Neural progenitor cell (in vitro differentiated cells): ENCODE measurements around the gene SBF2. TPM values are rescaled to one million over a fixed set of nuclear protein-coding genes. Genes with fewer than 3 reads are reported as not detected.
"Not testable (repeated sequence)": the region's sequence is repeated elsewhere in the genome, so short reads cannot be mapped to it uniquely, and the experiment has no call there.

Experiments
- DNase-seq: peaks from one replicate; pipeline ENCODE4 v3.0.0-alpha.2; 2016; ENCODE audit warnings: low spot score
- H2AFZ ChIP-seq: fragments of 200-600 bp; sonication (generic); replicated peaks from 2 replicates; pipeline ENCODE4 v1.6.1; 2016; ENCODE audit warnings: antibody characterized with exemption
- H3F3A ChIP-seq: fragments of 200-600 bp; sonication (generic); 2 replicates; pipeline ENCODE4 v1.6.1; 2016; ENCODE audit warnings: antibody characterized with exemption, low read depth
- H3K27ac ChIP-seq: fragments of 200-600 bp; sonication (generic); 2 replicates; pipeline ENCODE4 v1.5.1; 2016; ENCODE audit warnings: mild to moderate bottlenecking
- H3K27me3 ChIP-seq: fragments of 200-600 bp; sonication (generic); 2 replicates; pipeline ENCODE4 v1.6.1; 2016; ENCODE audit warnings: mild to moderate bottlenecking, moderate library complexity
- H3K36me3 ChIP-seq: fragments of 200-600 bp; sonication (generic); 2 replicates; pipeline ENCODE4 v1.5.1; 2016
- H3K4me1 ChIP-seq: fragments of 200-600 bp; sonication (generic); 2 replicates; pipeline ENCODE4 v1.6.1; 2016; ENCODE audit warnings: mixed run types
- H3K4me2 ChIP-seq: fragments of 200-600 bp; sonication (generic); 2 replicates; pipeline ENCODE4 v1.6.1; 2016
- H3K4me3 ChIP-seq: fragments of 200-600 bp; sonication (generic); 2 replicates; pipeline ENCODE4 v1.5.1; 2016
- H3K79me2 ChIP-seq: fragments of 200-600 bp; sonication (generic); 2 replicates; pipeline ENCODE4 v1.6.1; 2016; ENCODE audit warnings: low read depth
- H3K9ac ChIP-seq: fragments of 200-600 bp; sonication (generic); 2 replicates; pipeline ENCODE4 v1.6.1; 2016
- H3K9me3 ChIP-seq: fragments of 200-600 bp; sonication (generic); 2 replicates; pipeline ENCODE4 v1.5.1; 2016; ENCODE audit warnings: low read depth
- H4K20me1 ChIP-seq: fragments of 200-600 bp; sonication (generic); 2 replicates; pipeline ENCODE4 v1.6.1; 2016; ENCODE audit warnings: low read depth
- H3K27ac Mint-ChIP-seq: 3 replicates; pipeline ENCODE4 v1.8.0; 2021; ENCODE audit warnings: mixed read lengths
- H3K27me3 Mint-ChIP-seq: 2 replicates; pipeline ENCODE4 v1.8.0; 2022; ENCODE audit warnings: low read depth, mild to moderate bottlenecking, inconsistent platforms, moderate library complexity, mixed read lengths; ENCODE audit not compliant: insufficient read depth
- H3K36me3 Mint-ChIP-seq: 3 replicates; pipeline ENCODE4 v1.8.0; 2021; ENCODE audit warnings: mixed read lengths
- H3K4me1 Mint-ChIP-seq: 3 replicates; pipeline ENCODE4 v1.8.0; 2021; ENCODE audit warnings: mixed read lengths
- H3K4me3 Mint-ChIP-seq: 3 replicates; pipeline ENCODE4 v1.8.0; 2021; ENCODE audit warnings: mild to moderate bottlenecking, moderate library complexity, mixed read lengths
- H3K9me3 Mint-ChIP-seq: 3 replicates; pipeline ENCODE4 v1.8.0; 2020; ENCODE audit warnings: mixed read lengths
- EZH2 ChIP-seq: fragments of 200-600 bp; sonication (generic); IDR thresholded peaks from 2 replicates; pipeline ENCODE4 v1.6.1; 2017; ENCODE audit warnings: antibody characterized with exemption, mild to moderate bottlenecking, moderate library complexity
- EZH2phosphoT487 ChIP-seq: fragments of 200-600 bp; sonication (generic); IDR thresholded peaks from 2 replicates; pipeline ENCODE4 v1.6.1; 2017; ENCODE audit warnings: antibody characterized with exemption
- total RNA-seq: library from RNA; depleted of rRNA; stranded (reverse); fragments of >200 nt; gene quantifications from 2 replicates; pipeline ENCODE4 v1.2.3, GENCODE V29; 2015; ENCODE audit warnings: low replicate concordance
- TF ChIP-seq, protein P1 (sequence below): fragments of 200-600 bp; sonication (generic); IDR thresholded peaks from 2 replicates; pipeline ENCODE4 v1.5.1; 2017; ENCODE audit warnings: antibody characterized with exemption, mild to moderate bottlenecking

The SBF2 gene
- total RNA-seq, 1 donor from 2014 or later: 48.2 TPM

DNA sequence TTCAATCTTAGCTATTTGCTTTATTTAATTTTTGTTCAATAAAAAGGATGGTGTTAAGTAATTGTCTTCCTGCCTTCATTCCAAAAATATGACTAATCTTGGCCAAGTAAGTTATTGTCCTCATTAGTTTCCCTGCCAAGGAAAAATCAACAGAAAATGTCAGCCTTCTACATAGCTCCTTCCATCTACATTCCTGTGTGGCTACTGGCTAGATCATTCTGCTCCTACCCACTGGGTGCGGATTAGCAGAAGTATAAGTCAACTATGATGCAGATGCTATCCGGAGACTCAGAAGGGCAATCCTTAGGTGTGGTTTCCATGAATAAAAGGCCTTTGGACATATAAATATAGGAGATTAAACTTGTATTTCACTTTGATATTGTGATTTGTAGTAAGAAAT, 154.4 kb downstream of the SBF2 start:
- Mint-ChIP-seq H3K9me3 (peaks cover 17% of the 10 kb centered on the region), H3K4me3 (no peak overlapping the region), H3K27me3 (no peaks in the 10 kb centered on the region), H3K4me1 (peaks cover 3% of the 10 kb centered on the region), H3K36me3 (peaks cover 10% of the 10 kb centered on the region), H3K27ac (no peak overlapping the region)
- no peaks in the 10 kb centered on the region for H3F3A ChIP-seq
- H3K4me2 ChIP-seq: peak overlapping the region; percentile 24
- no peaks in the 10 kb centered on the region for H3K36me3 ChIP-seq
- H3K79me2 ChIP-seq: no peaks in the 10 kb centered on the region
- H3K27ac ChIP-seq: no peak overlapping the region
- no peak overlapping the region for H3K4me3 ChIP-seq
- H3K4me1 ChIP-seq: peaks cover 10% of the 10 kb centered on the region
- no peak overlapping the region for H3K9ac ChIP-seq
- no peaks in the 10 kb centered on the region for H3K27me3 ChIP-seq
- no peaks in the 10 kb centered on the region for H4K20me1 ChIP-seq
- no peak for DNase-seq
- H3K9me3 ChIP-seq: no peaks in the 10 kb centered on the region
- H2AFZ ChIP-seq: no peak overlapping the region
- TF ChIP-seq EZH2 (no peak), EZH2phosphoT487 (no peak)

DNA sequence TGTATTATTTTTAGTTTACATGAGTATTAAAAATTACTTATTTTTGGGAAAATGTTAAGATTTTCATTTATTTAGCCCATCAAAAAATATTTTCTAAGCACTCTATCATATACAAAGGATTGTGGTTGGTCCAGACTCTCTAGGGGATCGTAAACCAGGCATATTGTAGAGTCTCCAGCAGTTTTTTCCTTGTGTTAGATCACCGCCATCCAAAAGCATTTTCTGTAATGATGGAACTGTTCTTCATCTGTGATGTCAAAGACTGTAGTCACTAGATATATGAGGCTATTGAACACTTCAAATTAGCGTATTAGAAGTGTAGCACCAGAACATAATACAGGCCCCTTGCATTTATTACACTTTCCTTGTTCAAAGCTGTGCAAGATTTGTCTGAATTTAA, 154.9 kb downstream of the SBF2 start:
- Mint-ChIP-seq H3K27me3 (no peaks in the 10 kb centered on the region), H3K27ac (no peak overlapping the region), H3K9me3 (peaks cover 21% of the 10 kb centered on the region), H3K4me1 (peaks cover 3% of the 10 kb centered on the region), H3K4me3 (no peak overlapping the region), H3K36me3 (peaks cover 13% of the 10 kb centered on the region)
- Histone ChIP-seq H3K27ac (no peak overlapping the region), H4K20me1 (no peaks in the 10 kb centered on the region), H3K9me3 (no peaks in the 10 kb centered on the region), H3K4me3 (no peak overlapping the region), H3K4me1 (peaks cover 10% of the 10 kb centered on the region), H3K27me3 (no peaks in the 10 kb centered on the region), H3F3A (no peaks in the 10 kb centered on the region), H3K79me2 (no peaks in the 10 kb centered on the region), H2AFZ (no peak overlapping the region), H3K4me2 (no peak overlapping the region), H3K9ac (no peak overlapping the region), H3K36me3 (no peaks in the 10 kb centered on the region)
- DNase-seq: no peak
- TF ChIP-seq, protein P1, sequence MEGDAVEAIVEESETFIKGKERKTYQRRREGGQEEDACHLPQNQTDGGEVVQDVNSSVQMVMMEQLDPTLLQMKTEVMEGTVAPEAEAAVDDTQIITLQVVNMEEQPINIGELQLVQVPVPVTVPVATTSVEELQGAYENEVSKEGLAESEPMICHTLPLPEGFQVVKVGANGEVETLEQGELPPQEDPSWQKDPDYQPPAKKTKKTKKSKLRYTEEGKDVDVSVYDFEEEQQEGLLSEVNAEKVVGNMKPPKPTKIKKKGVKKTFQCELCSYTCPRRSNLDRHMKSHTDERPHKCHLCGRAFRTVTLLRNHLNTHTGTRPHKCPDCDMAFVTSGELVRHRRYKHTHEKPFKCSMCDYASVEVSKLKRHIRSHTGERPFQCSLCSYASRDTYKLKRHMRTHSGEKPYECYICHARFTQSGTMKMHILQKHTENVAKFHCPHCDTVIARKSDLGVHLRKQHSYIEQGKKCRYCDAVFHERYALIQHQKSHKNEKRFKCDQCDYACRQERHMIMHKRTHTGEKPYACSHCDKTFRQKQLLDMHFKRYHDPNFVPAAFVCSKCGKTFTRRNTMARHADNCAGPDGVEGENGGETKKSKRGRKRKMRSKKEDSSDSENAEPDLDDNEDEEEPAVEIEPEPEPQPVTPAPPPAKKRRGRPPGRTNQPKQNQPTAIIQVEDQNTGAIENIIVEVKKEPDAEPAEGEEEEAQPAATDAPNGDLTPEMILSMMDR: no peak
- TF ChIP-seq EZH2phosphoT487 (no peak), EZH2 (no peak)

DNA sequence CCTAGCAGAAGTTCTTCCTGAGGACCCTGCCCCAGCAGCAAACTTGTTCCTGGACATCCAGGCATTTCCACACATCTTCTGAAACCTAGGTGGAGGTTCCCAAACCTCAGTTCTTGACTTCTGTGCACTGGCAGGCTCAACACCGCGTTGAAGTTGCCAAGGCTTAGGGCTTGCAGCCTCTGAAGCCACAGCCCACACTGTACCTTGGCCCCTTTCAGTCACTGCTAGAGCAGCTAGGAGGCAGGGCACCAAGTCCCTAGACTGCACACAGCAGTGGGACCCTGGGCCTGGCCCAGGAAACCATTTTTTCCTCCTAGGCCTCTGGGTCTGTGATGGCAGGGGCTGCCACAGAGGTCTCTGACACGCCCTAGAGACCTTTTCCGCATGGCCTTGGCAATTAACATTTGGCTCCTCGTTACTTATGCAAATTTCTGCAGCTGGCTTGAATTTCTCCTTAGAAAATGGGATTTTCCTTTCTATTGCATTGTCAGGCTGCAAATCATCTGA, 159.0 kb downstream of the SBF2 start:
- Histone ChIP-seq H3F3A (no peaks in the 10 kb centered on the region), H3K79me2 (no peaks in the 10 kb centered on the region), H2AFZ (no peak overlapping the region), H3K4me1 (peaks cover 4% of the 10 kb centered on the region), H4K20me1 (no peaks in the 10 kb centered on the region), H3K4me3 (no peak overlapping the region), H3K27ac (no peak overlapping the region), H3K9me3 (no peaks in the 10 kb centered on the region), H3K36me3 (no peaks in the 10 kb centered on the region), H3K9ac (no peak overlapping the region), H3K4me2 (no peak overlapping the region), H3K27me3 (no peaks in the 10 kb centered on the region)
- no peak for DNase-seq
- peaks cover under 1% of the 10 kb centered on the region for H3K4me1 Mint-ChIP-seq
- H3K36me3 Mint-ChIP-seq: peaks cover 28% of the 10 kb centered on the region
- TF ChIP-seq EZH2phosphoT487 (no peak), EZH2 (no peak)
- TF ChIP-seq, protein P1: no peak
- peaks cover 25% of the 10 kb centered on the region for H3K9me3 Mint-ChIP-seq
- no peaks in the 10 kb centered on the region for H3K27me3 Mint-ChIP-seq
- H3K4me3 Mint-ChIP-seq: no peak overlapping the region
- no peak overlapping the region for H3K27ac Mint-ChIP-seq

DNA sequence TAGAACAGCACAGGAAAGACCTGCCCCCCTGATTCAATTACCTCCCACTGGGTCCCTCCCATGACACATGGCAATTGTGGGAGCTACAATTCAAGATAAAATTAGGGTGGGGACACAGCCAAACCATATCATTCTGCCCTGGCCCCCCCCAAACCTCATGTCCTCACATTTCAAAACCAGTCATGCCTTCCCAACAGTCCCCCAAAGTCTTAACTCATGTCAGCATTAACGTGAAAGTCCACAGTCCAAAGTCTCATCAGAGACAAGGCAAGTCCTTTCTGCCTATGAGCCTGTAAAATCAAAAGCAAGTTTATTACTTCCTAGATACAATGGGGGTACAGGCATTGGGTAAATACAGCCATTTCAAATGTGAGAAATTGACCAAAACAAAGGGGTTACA, 159.8 kb downstream of the SBF2 start:
- H3K4me1 ChIP-seq, H3K4me3 ChIP-seq, H2AFZ ChIP-seq, H3K79me2 ChIP-seq, H3K4me1 Mint-ChIP-seq, H3K4me2 ChIP-seq, H3K4me3 Mint-ChIP-seq, H3K9me3 ChIP-seq, H3K27ac Mint-ChIP-seq, H3K9ac ChIP-seq, H3K27me3 Mint-ChIP-seq, H3K27me3 ChIP-seq, H3F3A ChIP-seq, H4K20me1 ChIP-seq, DNase-seq, H3K36me3 ChIP-seq, H3K27ac ChIP-seq: not testable (repeated sequence)
- Mint-ChIP-seq H3K9me3 (peaks cover 25% of the 10 kb centered on the region), H3K36me3 (peaks cover 28% of the 10 kb centered on the region)

DNA sequence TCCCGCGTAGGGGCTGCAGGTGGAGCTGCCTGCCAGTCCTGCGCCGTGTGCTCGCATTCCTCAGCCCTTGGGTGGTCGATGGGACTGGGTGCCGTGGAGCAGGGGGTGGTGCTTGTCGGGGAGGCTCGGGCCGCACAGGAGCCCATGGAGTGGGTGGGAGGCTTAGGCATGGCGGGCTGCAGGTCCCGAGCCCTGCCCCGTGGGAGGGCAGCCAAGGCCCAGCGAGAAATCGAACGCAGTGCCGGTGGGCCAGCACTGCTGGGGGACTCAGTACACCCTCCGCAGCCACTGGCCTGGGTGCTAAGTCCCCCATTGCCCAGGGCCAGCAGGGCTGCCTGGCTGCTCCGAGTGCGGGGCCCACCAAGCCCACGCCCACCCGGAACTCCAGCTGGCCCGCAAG, 160.8 kb downstream of the SBF2 start:
- not testable (repeated sequence) for H3F3A ChIP-seq, H3K4me2 ChIP-seq, H3K4me1 ChIP-seq, H4K20me1 ChIP-seq, H3K36me3 ChIP-seq, H2AFZ ChIP-seq, H3K4me3 Mint-ChIP-seq, H3K27ac Mint-ChIP-seq, H3K27ac ChIP-seq, H3K79me2 ChIP-seq, H3K9me3 ChIP-seq, H3K27me3 Mint-ChIP-seq, H3K4me1 Mint-ChIP-seq, H3K9ac ChIP-seq, DNase-seq, H3K27me3 ChIP-seq, H3K4me3 ChIP-seq
- Mint-ChIP-seq H3K9me3 (peaks cover 23% of the 10 kb centered on the region), H3K36me3 (peaks cover 25% of the 10 kb centered on the region)
